Measurements from ENCODE around the gene FBXL13.
A peak's percentile ranks its signal among the peaks of the same experiment; 100 is the strongest.
"Not testable (repeated sequence)": the region's sequence is repeated elsewhere in the genome, so short reads cannot be mapped to it uniquely, and the experiment has no call there.

FBXL13 gene

DNA sequence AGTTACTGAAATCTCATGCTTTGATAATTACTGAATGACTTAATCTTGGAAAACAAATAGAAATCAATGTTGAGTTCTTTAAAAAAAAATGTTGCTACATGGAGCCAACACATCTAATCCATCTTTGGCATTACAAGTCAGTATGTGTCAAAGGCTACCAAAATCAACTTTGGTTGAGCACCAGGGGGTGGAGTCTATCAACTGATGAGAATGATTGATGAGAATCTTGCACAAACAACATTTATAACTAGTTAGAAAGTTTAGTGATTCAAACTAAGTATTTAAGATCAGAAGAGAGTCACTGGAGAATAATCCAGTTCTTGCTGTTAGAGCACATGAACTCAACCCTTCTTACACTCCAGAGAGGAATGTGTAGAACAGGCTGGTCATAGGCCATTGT lies 232.3 kb downstream of the FBXL13 start:
- no peak for DNase-seq

DNA sequence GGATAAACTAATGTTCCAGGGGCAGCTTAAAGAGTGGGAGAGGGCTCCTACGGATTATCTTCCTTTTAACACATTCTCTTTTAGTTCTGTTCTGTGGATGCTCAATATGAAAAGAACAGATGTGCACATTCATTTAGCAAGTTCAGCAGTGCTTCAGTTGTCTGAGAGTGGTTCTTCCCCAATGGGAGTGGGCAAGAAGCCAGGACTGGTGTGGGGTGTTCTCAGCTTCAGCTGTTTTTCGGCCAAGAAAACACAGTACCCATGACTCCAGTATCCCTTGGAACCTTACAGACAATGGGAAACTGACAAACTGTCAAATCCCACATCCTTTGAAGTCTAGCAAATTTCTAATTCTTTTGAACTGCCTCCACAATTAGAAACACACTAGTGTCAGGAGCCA lies 233.3 kb downstream of the FBXL13 start:
- peak; percentile 32 to 71 for DNase-seq

DNA sequence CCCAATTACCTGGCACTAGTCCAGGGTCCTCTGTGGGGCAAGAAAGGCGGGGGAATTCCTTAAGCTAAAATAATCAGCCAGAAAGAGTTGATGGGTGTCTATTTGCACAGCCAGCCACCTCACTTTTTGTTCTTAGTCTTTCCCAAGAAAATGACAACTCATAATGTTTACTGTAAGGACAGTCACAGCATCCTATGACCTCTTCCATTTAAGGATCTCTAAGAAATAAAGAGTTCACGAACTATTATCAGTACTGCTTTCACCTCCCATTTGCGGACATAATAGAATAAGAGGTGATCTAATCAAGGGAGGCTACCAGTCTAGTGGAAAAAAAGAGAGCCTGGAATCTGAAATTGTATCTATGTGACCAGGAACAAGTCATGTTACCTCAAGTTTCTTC lies 234.2 kb downstream of the FBXL13 start:
- no peak for DNase-seq

DNA sequence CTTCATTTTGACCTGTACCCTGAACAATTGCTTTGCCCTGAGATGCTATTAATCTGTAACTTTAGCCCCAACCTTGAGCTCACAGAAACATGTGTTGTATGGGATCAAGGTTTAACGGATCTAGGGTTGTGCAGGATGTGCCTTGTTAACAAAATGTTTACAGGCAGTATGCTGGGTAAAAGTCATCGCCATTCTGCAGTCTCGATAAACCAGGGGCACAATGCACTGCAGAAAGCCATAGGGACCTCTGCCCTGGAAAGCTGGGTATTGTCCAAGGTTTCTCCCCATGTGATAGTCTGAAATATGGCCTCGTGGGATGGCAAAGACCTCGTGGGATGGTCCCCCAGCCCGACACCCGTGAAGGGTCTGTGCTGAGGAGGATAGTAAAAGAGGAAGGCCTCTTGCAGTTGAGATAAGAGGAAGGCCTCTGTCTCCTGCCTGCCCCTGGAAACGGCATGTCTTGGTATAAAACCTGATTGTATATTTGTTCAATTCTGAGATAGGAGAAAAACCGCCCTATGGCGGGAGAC lies 236.0 kb downstream of the FBXL13 start:
- DNase-seq, result not testable (repeated sequence)

DNA sequence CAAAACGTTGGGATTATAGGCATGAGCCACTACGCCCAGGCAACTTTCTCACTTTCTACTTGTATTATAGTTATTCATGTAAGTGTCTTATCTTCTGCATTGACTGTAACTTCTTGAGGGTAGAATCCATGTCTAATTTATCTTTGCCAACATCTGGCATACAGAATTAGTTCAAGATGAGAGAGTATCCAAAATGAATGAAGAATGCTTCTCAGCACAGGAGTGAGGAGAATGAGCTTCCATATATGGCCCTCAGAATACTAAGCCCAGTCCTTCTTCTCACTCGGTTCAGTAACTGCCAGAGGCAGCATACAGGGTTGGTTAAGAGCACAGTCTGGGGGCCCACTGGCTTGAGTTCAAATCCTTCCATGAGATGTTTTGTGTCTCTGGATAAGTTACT lies 236.8 kb downstream of the FBXL13 start:
- DNase-seq, result no peak

DNA sequence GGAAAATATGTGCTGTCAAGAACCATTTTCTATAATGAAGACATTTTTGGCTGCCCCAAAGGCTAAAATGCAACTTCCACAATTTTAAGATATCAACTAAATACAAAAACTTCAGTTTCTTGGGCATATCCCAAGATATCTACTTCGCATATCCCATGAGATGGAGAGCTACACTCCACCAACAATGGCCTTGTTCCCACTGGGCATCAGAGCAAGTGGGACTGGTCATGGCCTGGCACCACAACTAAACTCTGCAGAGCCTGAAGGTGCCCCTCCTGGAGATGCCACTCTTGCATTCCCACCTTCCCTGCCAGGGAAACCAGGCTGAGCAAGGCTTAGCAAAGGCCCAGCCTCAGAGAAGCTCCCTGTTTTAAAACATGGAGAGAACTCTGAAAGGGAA lies 237.6 kb downstream of the FBXL13 start:
- DNase-seq, result no peak

DNA sequence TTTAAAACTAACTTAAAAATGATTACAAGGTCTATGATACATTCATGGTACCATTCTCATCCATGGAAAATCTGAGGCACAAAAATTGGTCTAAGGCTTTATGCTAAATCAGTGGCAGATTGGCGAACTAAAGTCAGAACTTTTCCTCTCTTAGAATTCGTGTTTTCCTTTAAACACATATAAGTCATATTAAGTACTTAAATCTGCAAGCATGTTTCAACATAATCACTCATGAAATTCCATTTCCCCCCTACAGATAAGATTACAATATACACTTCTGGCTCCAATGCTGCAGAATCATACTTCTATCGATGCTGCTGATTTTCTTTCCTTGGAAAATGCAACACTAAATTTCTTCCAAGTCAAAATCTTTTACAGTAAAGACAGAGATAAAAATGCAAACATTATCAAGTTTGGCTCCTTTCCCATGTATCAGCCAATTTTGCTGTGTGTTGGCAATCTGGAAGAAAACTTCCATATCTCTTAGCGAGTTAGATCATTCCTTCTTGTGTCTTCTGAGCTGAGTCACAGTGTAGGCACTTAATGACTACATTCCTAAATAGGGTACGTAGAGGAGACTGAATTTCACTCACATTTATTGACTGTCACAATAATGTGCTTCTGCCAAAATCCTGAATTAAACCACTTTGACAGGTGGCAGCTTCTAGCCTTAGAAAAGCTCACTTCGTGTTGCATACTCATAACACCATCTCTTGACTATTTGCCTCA lies 238.2 kb downstream of the FBXL13 start:
- no peak for DNase-seq

DNA sequence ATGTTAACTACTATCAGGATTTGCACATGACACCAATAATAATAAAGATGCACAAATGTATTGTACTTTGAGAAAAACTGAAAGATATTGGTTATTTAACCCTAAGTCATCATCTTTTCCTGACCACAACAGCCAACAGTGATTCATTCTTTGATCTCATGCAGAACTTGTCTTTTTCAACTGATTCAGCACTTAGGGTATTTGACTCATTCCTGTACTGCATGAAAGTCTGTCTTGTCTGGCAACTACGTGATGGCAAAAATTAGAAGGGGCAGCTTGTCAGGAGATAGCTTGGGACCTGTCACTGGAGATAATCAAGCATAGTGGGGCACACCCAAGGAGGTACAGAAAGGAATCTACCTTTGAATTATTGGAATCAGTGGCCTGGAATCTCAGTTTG lies 239.6 kb downstream of the FBXL13 start:
- DNase-seq, result no peak

DNA sequence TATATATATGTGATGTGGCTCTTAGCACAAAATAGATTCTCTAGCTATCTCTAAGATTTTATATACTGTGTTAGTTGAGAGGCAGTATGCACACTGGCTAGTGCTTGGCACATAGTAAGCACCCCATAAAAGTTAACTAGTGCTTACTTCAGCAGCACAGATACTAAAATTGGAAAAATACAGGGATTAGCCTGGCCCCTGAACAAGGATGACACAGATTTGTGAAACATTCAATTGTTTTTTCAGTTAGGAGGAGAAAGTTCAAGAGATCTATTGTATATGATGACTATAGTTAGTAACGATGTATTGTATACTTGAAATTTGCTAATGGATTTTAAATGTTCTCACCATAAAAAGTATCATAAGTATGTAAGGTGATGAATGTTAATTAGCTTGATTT lies 240.1 kb downstream of the FBXL13 start:
- DNase-seq, result no peak

DNA sequence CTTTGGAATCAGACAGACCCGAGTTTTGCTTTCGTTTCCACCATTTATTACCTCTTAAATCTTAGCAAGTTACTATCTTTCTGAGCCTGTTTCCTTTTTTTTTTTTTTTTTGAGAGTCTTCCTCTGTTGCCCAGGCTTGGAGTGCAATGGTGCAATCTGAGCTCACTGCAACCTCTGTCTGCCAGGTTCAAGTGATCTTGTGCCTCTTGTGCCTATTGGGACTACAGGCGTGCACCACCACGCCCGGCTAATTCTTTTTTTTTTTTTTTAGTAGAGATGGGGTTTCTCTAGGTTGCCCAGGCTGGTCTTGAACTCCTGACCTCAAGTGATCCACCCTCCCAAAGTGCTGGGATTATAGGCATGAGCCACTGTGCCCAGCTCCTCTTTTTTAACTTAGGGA lies 241.3 kb downstream of the FBXL13 start:
- DNase-seq, result no peak

DNA sequence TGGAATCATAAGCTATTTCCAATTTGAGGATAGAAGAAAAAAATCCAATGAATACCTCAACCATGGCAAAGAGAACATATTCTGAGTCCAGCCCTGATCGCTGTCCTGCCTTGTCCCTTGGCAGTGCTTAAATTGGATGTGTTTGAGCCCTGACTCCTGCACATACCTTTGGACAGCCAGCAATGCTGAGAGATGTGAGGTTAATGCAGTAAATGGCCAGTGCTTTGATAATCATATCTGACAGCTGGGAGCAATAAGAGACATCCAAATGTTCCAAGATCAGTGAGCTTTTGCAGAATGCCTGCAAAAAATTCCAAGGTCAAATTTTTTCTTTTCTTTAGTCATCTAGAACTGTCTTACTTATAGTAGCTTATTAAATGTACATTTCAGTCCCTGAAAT lies 241.9 kb downstream of the FBXL13 start:
- no peak for DNase-seq

DNA sequence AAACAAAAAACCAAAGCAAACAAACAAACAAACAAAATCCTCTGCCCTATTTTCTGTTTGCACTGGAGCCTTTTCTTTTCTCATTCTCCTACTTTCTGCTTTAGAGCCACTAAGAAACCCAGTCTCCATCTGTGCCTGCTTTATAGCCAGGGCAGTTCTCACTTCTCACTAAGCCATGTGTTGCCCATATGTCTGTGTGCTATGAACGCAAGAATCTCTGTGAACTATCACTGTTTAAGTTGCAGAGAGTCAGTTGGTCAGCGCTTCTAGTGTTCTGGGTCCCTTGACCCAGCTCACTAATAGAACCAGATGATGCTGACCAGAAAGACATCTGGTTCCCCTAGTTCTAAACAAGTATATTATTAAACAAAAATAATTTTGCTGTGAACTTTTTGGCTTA lies 244.4 kb downstream of the FBXL13 start:
- DNase-seq, result peak in 1 of 2 experiments; percentile 24

DNA sequence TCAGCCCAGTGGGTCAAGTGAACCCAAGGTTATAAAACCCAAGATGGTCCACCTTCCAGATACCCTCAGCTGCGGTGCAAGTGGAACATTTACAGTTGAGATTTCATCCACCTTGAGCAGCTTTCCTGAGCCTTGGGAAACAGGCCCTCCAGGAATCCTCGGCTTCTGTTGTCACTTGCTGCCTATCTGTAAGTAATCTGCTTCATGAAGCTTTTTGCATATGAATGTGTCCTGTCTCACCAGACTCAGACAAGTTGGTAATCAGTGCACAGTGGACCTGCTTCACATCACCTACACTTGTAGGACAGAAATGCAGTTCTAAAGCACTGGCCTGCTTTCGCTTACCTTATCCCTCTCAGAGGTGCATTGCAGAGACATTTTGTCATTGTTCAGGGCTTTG lies 245.5 kb downstream of the FBXL13 start:
- DNase-seq, result no peak

DNA sequence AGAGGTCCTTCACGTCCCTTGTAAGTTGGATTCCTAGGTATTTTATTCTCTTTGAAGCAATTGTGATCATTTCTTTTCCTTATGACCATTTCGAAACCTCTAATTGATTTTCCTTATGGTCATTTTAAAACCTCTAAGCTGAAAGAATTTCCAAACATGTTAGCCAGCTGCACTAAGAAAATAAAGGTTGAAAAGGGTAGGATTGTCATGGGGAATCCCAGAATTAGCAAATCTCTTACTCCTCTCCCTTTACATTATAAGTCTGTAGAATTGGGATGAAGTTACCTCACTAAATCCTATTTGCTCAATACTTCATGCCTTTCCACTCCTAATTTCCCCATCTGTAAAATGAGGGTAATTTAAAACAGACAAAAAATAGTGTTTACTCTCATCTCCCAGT lies 246.3 kb downstream of the FBXL13 start:
- DNase-seq, result no peak

DNA sequence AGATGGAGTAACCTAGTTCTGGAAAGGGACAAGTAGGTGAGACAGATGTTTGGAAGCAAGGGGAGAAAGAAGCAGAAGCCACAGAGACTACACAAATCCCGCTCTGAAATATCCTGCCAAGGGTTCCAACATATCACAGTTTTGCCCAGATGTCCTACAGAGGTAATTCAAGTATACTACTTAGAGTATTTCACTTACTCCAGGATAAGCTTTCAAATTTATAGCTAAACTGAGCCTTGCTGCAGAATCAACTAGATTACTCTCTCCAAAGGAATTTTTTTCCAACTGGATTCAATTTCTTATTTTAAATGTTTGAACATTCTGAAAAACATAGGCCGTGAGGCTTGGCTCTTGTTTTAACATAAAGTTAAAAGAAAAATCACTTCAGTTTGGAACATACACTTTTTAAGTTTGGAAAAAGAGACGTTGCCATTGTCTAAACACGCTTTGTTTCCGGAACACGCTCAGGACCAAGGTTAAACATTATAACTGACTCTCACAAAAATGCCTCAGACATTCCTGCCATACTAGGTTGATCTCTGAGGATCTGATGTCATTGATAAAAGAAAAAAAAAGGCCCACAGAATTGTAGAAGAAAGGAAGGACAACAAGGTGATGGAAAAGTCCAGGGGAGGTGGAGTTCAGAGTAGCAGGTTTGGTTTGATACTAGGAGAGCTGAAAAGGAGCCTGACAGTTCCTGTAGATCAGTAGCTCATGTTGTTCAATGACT lies 251.0 kb downstream of the FBXL13 start:
- no peak for DNase-seq

DNA sequence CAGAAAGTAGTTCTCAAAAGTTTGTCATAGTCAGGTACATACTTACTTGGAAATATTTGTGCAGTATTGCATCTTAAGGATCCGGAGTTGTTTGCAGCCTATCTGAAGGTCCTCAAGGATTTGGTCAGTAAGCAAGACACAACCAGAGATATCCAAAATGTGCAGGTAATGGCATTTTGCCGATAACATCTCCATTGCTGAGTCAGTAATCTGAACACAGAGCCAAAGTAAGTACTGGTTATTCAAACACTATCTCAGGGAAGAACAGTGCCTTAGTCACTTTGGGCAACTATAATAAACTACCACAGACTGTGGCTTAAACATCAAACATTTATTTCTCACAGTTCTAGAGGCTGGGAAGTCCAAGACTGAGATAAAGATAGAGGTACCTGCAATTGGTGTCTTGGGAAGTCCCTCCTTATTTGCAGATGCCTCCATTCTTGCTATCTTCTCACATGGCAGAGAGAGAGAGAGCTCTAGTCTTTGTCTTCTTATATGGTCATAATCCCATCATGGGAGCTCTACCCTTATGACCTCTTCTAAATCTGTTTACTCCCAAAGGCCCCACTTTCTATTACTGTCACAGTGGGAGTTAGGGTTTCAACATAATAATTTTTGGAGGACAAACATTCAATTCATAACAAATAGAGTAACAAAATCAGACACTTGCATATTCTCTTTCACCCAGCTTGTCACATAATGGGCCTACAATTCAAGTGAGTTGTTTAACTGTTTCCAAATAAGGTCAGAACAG lies 252.4 kb downstream of the FBXL13 start:
- no peak for DNase-seq

DNA sequence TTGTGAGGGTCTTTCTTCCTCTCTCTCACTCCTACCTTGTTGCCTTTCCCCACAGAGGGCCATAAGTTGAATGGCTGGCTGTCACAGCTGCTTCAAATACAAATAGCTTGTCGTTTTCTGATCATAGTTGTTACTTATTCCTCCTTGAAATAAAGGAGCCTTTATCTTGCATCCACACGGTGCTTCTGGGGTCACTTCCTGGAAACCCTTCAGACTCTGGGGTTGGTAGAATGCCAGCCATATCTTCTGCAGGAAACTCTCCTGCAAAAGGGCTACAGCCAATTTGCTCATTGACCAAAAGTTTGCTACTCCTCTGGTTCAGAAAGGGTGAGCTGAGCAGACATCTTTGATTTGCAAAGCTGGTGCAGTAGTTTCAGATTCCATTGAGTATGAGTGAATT lies 255.4 kb downstream of the FBXL13 start:
- no peak for DNase-seq

DNA sequence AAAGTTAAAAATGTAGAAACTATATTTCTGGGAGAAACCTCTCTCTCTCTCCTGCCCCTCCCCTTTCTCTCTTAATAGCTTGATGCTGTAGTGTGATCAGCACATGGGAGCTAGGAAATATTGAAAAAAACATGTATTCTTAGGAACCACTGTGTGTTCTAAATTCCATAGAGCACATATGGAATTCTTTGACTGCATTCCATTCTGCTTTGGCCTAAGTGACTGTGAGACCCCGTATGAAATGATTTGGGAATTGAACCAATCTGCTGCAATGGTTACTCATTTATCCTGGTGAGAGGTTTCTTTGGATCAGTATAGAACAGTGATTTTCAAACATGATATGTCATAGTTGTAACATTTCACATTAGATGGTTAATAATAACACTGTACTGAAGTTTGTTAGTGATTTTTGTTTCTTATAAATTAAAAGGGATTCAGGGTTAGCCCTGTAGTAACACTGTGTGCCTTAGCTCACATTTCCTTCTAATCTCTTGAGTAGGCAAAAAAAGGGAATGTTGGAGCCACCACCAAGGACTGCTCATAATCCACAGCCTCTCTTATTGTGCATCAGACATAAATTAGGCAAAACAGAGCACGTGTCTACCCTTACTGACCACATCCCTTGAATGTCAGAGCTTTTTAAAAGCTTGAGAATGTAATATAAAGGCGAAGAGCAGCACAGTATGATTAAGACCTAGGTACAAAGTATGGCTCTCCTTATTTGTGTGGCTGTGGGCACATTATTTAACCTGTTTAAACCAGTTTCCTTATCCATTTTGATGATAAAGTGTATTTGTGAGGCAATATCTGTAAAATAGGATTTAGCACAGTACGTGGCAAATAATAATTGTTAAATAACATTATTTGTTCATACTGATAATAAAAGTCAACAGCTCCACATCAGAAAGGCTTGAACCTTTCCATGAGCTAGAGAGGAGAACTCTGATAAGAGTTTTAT lies 256.7 kb downstream of the FBXL13 start:
- no peak for DNase-seq

DNA sequence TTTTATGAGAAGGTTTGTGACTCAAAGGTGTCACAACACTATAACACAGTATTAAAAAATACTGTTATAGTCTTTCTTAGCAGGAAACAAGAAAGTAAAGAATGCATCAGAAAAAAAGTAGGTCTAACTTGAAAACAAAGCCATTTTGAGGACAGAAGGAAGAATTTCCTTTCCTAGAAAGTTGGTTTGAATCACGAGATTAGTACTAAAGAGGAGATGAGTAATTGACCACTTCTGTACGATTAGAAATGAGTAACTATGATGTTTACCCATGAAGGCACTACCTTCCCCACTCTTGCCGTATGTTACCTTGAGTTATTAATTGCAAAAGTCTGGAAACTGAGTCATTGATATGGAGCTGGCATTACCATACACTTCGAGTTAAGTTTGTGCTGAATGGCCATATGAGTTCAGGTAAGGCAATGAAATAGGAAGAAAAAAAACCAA lies 260.5 kb downstream of the FBXL13 start:
- no peak for DNase-seq

DNA sequence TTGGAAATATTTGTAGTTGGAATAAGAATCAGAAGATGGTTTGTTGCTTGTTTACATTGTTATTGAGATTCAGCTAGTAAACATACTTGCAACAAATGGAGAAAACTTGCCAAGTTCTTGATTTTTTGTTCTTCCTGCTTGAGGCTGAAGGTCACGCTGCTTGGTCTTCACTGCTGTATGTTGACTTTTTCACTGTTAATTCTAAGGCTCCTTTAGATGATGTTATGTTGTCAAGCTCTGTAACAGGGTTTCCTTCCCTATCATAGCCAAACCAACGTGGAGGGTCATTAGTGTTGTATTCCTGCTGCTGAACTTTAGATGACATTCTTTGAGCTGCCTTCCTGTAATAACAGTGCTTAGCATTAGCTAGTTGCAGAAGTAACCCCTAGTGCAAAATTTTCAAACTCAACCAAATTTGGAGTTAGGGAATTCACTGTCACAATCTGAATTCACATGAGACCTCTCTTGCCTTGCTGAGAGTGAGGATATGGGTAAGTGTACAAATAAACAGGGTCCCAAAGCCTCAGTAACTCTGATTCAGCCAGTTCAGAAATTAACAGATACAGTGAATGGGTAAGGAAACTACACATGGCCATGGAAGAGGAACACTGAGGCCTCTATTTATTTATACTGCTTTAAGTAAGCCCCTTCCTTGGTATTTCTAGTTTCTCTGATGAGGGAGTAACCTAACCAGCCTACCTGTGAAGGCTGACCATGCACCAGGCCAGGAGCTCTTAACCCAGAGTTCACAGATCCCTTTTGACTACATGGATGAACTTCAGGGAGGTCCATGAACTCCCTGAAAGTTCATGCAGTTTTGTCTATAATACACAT lies 261.2 kb downstream of the FBXL13 start:
- no peak for DNase-seq

DNA sequence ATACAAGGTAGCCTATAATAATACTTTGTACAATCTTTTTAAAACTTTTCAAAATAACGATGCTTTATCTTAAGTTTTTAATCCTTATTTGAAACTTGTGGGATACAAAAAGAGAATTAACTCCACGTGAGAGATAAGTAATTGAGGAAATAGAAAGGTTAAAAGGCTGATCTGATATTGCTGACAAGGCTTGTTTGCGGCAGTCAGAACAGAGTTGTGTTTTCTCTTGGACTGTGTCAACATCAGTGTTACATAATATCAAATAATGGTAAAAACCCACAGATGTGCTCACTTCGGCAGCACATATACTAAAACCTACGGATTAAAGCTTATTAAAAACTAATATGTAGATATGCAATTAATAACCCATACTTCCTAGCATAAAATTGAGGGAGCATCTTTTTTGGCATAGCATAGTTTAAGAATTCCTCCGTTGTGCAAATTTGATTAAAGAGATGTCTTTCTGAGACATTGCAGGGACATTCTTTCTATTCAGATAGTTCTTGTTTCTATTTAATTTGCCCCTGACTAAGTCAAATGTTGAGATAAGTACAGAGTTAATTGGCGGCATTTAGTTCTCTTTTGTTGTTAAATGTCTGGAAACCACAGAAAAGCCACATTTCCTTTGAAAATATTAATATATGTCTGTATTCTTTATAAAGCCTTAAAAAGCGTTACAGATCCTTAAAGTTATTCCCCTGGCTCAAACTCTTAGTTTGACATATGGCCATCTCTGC lies 262.5 kb downstream of the FBXL13 start:
- DNase-seq, result no peak

Data from NCI-H524 (cell line).